HEK293T (cell line): ENCODE measurements around the gene SIGLEC14.

ENCODE experiments used
- CTCF ChIA-PET: fragments of 350-600 bp; formaldehyde crosslinking; extraction: SDS; loops from one replicate; lab custom pipeline; 2021; ENCODE audit warnings: antibody characterized with exemption, inconsistent platforms; lab: Yijun Ruan, JAX
- POLR2A ChIA-PET: fragments of 350-600 bp; formaldehyde crosslinking; extraction: SDS; loops from one replicate; lab custom pipeline; 2020; ENCODE audit warnings: antibody characterized with exemption, inconsistent platforms; lab: Yijun Ruan, JAX
- DNase-seq: peaks from one replicate; pipeline ENCODE4 v3.0.0; 2012; ENCODE audit warnings: mixed read lengths; ENCODE audit errors: extremely low spot score
- ARNT ChIP-seq: fragments of 450-650 bp; IDR thresholded peaks from 2 replicates; pipeline ENCODE4 v1.6.1; 2017; ENCODE audit warnings: mild to moderate bottlenecking
- BHLHE40 ChIP-seq: fragments of 450-650 bp; IDR thresholded peaks from 2 replicates; pipeline ENCODE4 v1.6.1; 2016; ENCODE audit warnings: mild to moderate bottlenecking, moderate library complexity, borderline replicate concordance
- CTBP1 ChIP-seq: fragments of 450-650 bp; IDR thresholded peaks from 2 replicates; pipeline ENCODE4 v1.6.1; 2016; ENCODE audit warnings: borderline replicate concordance
- ELF4 ChIP-seq: fragments of 450-650 bp; IDR thresholded peaks from 2 replicates; pipeline ENCODE4 v1.6.1; 2017; ENCODE audit warnings: antibody characterized with exemption
- FOXA1 ChIP-seq: fragments of 450-650 bp; IDR thresholded peaks from 2 replicates; pipeline ENCODE4 v1.6.1; 2016; ENCODE audit warnings: mild to moderate bottlenecking
- FOXK2 ChIP-seq: fragments of 450-650 bp; IDR thresholded peaks from 2 replicates; pipeline ENCODE4 v1.6.1; 2016; ENCODE audit warnings: mild to moderate bottlenecking
- FOXM1 ChIP-seq: fragments of 450-650 bp; IDR thresholded peaks from 2 replicates; pipeline ENCODE4 v1.6.1; 2017; ENCODE audit warnings: mild to moderate bottlenecking, borderline replicate concordance
- HDGF ChIP-seq: fragments of 450-650 bp; IDR thresholded peaks from 2 replicates; pipeline ENCODE4 v1.6.1; 2017; ENCODE audit warnings: antibody characterized with exemption, borderline replicate concordance
- L3MBTL2 ChIP-seq: fragments of 450-650 bp; conservative IDR thresholded peaks from 2 replicates; pipeline ENCODE4 v1.6.1; 2016; ENCODE audit warnings: mild to moderate bottlenecking
- LEF1 ChIP-seq: fragments of 450-650 bp; IDR thresholded peaks from 2 replicates; pipeline ENCODE4 v1.6.1; 2017; ENCODE audit warnings: mild to moderate bottlenecking, borderline replicate concordance
- NFRKB ChIP-seq: fragments of 450-650 bp; IDR thresholded peaks from 2 replicates; pipeline ENCODE4 v1.6.1; 2016; ENCODE audit warnings: mild to moderate bottlenecking, moderate library complexity
- SP1 ChIP-seq: fragments of 450-650 bp; IDR thresholded peaks from 2 replicates; pipeline ENCODE4 v1.6.1; 2017
- SUZ12 ChIP-seq: fragments of 450-650 bp; IDR thresholded peaks from 2 replicates; pipeline ENCODE4 v1.6.1; 2016; ENCODE audit warnings: mild to moderate bottlenecking
- TARDBP ChIP-seq: fragments of 450-650 bp; IDR thresholded peaks from 2 replicates; pipeline ENCODE4 v1.6.1; 2016
- ZNF384 ChIP-seq: fragments of 450-650 bp; IDR thresholded peaks from 2 replicates; pipeline ENCODE4 v1.6.1; 2016
- TF ChIP-seq, protein P1 (sequence below): fragments of 450-650 bp; IDR thresholded peaks from 2 replicates; pipeline ENCODE4 v1.6.1; 2016

Gene SIGLEC14

DNA sequence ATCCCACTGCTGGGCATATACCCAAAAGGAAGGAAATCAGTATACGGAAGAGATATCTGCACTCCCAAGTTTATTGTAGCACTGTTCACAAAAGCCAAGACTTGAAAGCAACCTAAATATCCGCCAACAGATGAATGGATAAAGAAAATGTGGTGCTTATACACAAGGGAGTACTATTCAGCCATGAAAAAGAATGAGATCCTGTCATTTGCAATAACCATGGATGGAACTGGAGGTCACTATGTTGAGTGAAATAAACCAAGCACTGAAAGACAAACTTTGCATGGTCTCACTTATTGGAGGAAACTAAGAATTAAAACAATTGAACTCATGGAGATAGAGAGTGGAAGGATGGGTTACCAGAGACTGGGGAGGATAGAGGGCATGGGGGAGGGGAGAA is 6.5 kb upstream of the SIGLEC14 start:
- no peak for TF ChIP-seq ZNF384
- no peak for TF ChIP-seq HDGF
- no peak for TF ChIP-seq BHLHE40
- no peak for TF ChIP-seq CTBP1
- no peak for TF ChIP-seq NFRKB
- TF ChIP-seq SP1: no peak
- no peak for TF ChIP-seq ARNT
- TF ChIP-seq ELF4: no peak
- no peak for TF ChIP-seq L3MBTL2
- TF ChIP-seq FOXK2: no peak
- TF ChIP-seq SUZ12: no peak
- TF ChIP-seq TARDBP: no peak
- no peak for TF ChIP-seq LEF1
- no peak for TF ChIP-seq FOXM1
- TF ChIP-seq FOXA1: no peak
- TF ChIP-seq, protein P1, sequence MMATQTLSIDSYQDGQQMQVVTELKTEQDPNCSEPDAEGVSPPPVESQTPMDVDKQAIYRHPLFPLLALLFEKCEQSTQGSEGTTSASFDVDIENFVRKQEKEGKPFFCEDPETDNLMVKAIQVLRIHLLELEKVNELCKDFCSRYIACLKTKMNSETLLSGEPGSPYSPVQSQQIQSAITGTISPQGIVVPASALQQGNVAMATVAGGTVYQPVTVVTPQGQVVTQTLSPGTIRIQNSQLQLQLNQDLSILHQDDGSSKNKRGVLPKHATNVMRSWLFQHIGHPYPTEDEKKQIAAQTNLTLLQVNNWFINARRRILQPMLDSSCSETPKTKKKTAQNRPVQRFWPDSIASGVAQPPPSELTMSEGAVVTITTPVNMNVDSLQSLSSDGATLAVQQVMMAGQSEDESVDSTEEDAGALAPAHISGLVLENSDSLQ: no peak
- no peak for DNase-seq
- POLR2A ChIA-PET: no interaction called here
- CTCF ChIA-PET: no interaction called here

DNA sequence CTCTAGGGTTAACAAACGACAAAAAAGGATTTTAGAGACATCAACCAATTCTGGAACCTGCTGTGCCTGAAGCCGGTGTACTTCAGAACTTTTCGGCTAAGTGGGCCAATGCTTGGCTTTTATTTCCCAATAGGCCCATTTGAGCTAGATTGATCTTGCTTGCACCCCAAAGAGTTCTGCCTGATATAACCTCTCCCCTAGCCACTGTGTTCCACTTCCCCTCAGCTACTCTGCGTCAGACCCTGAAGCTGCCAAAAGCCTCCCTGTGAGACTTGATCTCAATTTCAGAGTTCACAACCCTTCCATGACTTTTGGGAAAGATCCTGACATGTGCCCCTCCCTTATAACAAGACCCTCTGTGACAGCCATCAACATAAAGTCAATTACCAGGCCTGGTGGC is 5.6 kb upstream of the SIGLEC14 start:
- TF ChIP-seq FOXA1: no peak
- TF ChIP-seq CTBP1: no peak
- no peak for TF ChIP-seq SUZ12
- TF ChIP-seq HDGF: no peak
- no peak for TF ChIP-seq SP1
- no peak for DNase-seq
- ChIA-PET POLR2A (no interaction called here), CTCF (no interaction called here)

DNA sequence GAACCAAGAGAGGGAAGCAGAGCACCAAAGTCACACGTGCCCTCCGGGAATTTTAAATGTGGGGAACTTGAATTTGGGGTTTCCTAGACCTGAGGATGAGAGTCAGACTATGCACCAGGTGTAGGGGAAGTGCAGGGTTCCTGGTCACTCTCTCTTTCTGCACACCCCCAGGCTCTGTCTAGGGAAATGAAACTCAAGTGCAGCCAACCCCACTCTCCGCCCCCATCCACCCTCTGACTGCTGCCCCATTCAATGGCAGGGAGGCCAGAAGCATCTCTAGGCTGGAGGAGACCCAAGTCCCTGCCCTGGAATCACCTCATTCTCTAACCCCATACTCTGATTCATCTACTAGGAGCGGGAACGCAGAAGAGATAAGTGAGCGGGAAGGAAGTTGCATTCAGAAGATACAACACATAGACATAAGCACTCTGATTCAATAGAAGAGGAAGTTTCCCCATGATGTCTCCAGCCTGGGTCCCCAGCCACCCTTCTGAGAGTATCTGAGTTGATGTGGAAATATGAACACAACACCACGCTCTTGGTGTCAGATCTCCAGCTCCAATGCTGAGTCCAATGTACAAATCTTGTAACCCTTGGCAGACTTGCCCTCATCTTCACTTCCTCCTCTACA is 4.7 kb upstream of the SIGLEC14 start:
- no peak for TF ChIP-seq FOXK2
- no peak for TF ChIP-seq FOXM1
- TF ChIP-seq TARDBP: no peak
- TF ChIP-seq LEF1: no peak
- TF ChIP-seq SP1: no peak
- TF ChIP-seq HDGF: no peak
- no peak for TF ChIP-seq ZNF384
- TF ChIP-seq, protein P1: no peak
- TF ChIP-seq FOXA1: no peak
- TF ChIP-seq ARNT: no peak
- no peak for TF ChIP-seq ELF4
- ChIA-PET POLR2A (no interaction called here), CTCF (interaction anchor here (0.9 kb wide), 1 partner anchor 10 kb away, joined by 3 read pairs; no protein-coding TSS in a partner anchor)
- DNase-seq: no peak

DNA sequence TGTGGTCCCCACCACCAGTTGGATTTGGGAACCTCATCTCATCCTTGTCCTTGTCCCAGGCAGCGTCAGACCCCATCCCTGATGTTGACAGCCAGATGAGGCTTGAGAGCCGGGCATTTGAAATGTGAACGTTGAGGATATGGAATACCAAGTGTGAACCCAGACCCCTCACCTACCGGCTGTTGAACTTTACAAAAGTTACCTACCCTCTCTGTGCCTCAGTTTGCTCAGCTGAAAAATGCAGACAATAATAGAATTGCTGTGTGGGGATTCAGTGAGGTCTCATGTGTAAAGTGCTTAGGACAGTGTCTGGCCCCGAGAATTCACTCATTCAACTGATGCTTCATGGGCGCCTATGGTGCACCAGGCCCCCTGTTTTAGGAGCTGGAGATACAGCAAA is 693 bp upstream of the SIGLEC14 start:
- TF ChIP-seq TARDBP: no peak
- TF ChIP-seq HDGF: no peak
- TF ChIP-seq SUZ12: no peak
- TF ChIP-seq NFRKB: no peak
- DNase-seq: no peak
- ChIA-PET POLR2A (no interaction called here), CTCF (no interaction called here)

DNA sequence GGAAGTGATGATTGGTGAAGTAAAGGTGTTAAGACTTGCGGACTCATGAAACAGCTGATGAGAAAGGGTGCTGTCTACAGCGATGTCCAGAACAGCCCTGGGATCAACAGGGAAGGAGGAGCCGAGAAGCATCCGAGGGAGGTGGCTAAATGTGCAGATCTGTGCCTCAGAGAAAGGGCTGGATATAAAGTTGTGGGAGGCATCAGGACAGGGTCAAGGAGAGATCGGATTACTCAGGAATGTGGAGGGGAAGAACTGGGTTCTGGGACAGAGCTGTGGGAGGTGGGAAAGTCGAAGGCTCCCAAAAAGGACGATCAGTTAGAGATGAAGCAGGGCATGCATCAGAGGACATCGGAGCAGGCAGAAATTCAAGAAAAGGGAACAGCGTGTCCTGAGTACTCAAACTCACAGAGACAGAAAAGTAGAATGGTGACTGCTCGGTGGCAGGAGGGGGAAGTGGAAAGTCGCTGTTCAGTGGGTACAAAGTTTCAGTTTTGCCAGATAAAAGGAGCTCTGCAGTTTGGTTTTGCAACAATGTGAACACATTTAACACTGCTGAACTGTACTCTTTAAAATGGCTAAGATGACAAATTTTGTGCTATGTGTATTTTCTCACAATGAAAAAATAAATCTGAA is 1.9 kb downstream of the SIGLEC14 start:
- POLR2A ChIA-PET: no interaction called here
- CTCF ChIA-PET: interaction anchor here (0.6 kb wide), 1 partner anchor 15 kb away, joined by 3 read pairs; no protein-coding TSS in a partner anchor
- DNase-seq: no peak
- TF ChIP-seq TARDBP (no peak), SP1 (no peak), BHLHE40 (no peak), NFRKB (no peak), CTBP1 (no peak), ELF4 (no peak), ARNT (no peak), FOXA1 (no peak), LEF1 (no peak), FOXM1 (no peak), FOXK2 (no peak), ZNF384 (no peak), HDGF (no peak), L3MBTL2 (no peak), SUZ12 (no peak)
- TF ChIP-seq, protein P1: no peak

DNA sequence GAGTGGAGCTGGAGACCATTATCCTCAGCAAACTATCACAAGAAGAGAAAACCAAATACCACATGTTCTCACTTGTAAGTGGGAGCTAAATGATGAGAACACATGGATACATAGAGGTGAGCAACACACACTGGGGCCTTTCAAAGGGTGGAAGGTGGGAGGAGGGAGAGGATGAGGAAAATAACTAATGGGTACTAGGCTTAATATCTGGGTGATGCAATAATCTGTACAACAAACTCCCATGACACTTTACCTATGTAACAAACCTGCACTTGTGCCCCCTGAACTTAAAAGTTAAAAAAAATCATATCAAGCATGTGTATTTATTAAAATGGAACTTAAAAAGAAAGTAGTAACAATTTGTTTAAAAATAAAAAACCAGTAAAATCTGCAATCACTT is 5.0 kb downstream of the SIGLEC14 start:
- ChIA-PET POLR2A (no interaction called here), CTCF (no interaction called here)
- no peak for DNase-seq
- TF ChIP-seq ARNT (no peak), TARDBP (no peak), HDGF (no peak), SP1 (no peak), FOXM1 (no peak), BHLHE40 (no peak), L3MBTL2 (no peak), LEF1 (no peak), FOXA1 (no peak), SUZ12 (no peak), ELF4 (no peak), FOXK2 (no peak)
